ENCODE data around the gene CRADD. TPM values are rescaled to one million over a fixed set of nuclear protein-coding genes. Genes with fewer than 3 reads are reported as not detected.
"Not testable (repeated sequence)": the region's sequence is repeated elsewhere in the genome, so short reads cannot be mapped to it uniquely, and the experiment has no call there.

The CRADD gene
- total and polyA plus RNA-seq, 4 donors: 16.9 to 33.4 (median 20.0) TPM

GRCh38 chr12:93884794-93885460, 207.8 kb downstream of the CRADD start:
- H3K36me3 ChIP-seq (ENCODE audit: control insufficient read depth in 1 of 2, insufficient read depth in 2 of 2, low read length in 1 of 2): no peaks in the 10 kb centered on the region
- DNase-seq (no peak), ATAC-seq (ENCODE audit: low FRiP score) (no peak)
- H3K27me3 ChIP-seq (ENCODE audit: control insufficient read depth in 1 of 2, insufficient read depth in 2 of 2, low read length in 1 of 2): no peaks in the 10 kb centered on the region
- intact Hi-C loops (cut with DNase I): no loop called here
- no peak overlapping the region for H3K27ac ChIP-seq (ENCODE audit: low read depth in 1 of 2, low read length in 2 of 2)
- H3K4me1 ChIP-seq (ENCODE audit: control insufficient read depth in 1 of 2, insufficient read depth in 2 of 2, low read length in 2 of 2): no peaks in the 10 kb centered on the region
- H3K9me3 ChIP-seq (ENCODE audit: control insufficient read depth, low read length): no peaks in the 10 kb centered on the region
- 86 to 92% methylated on average over 5 of the region's 5 CpGs for WGBS, 2 donors
- no peak overlapping the region for H3K4me3 ChIP-seq (ENCODE audit: low read length in 2 of 2)

- H3K36me3 ChIP-seq (ENCODE audit: control insufficient read depth in 1 of 2, insufficient read depth in 2 of 2, low read length in 1 of 2); intact Hi-C loops (cut with DNase I); H3K27ac ChIP-seq (ENCODE audit: low read depth in 1 of 2, low read length in 2 of 2); ATAC-seq (ENCODE audit: low FRiP score); H3K4me3 ChIP-seq (ENCODE audit: low read length in 2 of 2); H3K4me1 ChIP-seq (ENCODE audit: control insufficient read depth in 1 of 2, insufficient read depth in 2 of 2, low read length in 2 of 2); H3K9me3 ChIP-seq (ENCODE audit: control insufficient read depth, low read length); H3K27me3 ChIP-seq (ENCODE audit: control insufficient read depth in 1 of 2, insufficient read depth in 2 of 2, low read length in 1 of 2); DNase-seq: not testable (repeated sequence)
- 98% methylated on average over 7 of the region's 7 CpGs for WGBS, 2 donors
Observed at GRCh38 chr12:93885973-93886532, 208.9 kb downstream of the CRADD start.

DNA sequence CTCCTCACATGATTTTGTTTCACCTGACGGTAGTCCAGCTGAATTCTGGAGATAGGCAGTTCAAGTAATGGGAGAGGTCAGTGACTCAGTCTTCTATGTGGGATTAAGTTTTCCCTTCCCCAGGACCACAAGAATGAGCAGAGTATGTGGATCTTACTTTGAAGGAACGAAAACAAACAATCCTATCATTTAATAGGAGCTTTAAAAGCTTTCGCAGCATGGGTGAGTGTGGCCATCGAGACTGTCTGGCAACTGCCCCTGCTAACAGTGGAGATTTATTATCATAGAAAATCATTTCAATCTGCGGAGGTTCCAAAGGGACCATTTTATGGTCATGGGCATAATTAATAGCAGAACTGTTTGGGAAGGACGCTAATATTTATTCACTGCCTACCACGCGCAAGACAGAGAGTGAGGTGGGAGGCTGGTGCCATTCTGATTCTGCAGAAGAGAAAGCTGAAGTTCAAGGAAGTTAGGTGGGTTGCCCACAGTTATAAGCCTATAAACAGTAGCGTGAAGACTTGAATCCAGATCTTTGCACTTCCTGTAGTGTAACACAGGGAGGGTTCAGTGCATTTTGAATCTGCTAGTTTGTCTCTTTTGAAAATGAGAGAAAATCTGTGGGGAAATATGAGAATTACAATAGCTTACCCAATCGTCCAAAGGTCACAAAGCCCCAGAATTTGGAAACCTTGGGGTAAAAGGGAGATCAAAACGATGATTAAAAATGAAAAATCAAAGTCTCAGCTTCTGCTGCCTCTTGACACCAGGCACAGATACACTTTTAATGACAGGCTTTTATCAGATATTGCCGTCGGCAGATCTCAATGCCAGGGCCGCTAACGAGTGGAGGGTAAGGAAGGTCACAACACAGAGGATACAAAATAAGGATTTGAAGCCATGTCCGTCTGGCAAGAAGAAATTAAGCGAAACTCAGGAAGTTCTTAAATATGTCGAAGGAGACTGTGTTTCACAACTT, 209.6 kb downstream of the CRADD start:
- H3K27me3 ChIP-seq (ENCODE audit: control insufficient read depth in 1 of 2, insufficient read depth in 2 of 2, low read length in 1 of 2): no peaks in the 10 kb centered on the region
- ATAC-seq (ENCODE audit: low FRiP score) (peak; percentile 10), DNase-seq (no peak)
- H3K27ac ChIP-seq (ENCODE audit: low read depth in 1 of 2, low read length in 2 of 2): no peak overlapping the region
- H3K9me3 ChIP-seq (ENCODE audit: control insufficient read depth, low read length): no peaks in the 10 kb centered on the region
- intact Hi-C loops (cut with DNase I): no loop called here
- WGBS, 2 donors: 86 to 91% methylated on average over 18 of the region's 18 CpGs
- H3K4me3 ChIP-seq (ENCODE audit: low read length in 2 of 2): no peak overlapping the region
- H3K4me1 ChIP-seq (ENCODE audit: control insufficient read depth in 1 of 2, insufficient read depth in 2 of 2, low read length in 2 of 2): no peaks in the 10 kb centered on the region
- no peaks in the 10 kb centered on the region for H3K36me3 ChIP-seq (ENCODE audit: control insufficient read depth in 1 of 2, insufficient read depth in 2 of 2, low read length in 1 of 2)

DNA sequence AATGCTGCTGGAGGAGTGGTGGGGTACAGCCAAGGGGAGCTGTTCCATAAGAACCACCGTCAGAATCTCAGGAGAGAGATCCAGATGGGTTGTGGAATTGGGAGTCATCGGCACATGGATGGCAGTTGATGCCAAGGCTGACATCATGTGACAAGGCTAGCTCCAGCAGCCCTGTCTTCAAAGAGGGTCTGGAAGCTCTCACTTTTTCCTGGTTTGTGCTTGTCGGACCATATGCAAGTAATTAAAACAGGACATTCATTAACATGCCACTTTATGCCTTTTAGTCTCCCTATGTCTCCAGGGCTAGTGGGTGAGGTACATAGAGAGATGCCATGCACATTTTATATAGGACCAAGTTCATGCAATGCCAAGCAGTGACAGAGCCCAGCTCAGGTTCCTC, 211.8 kb downstream of the CRADD start:
- intact Hi-C loops (cut with DNase I): no loop called here
- H3K27me3 ChIP-seq (ENCODE audit: control insufficient read depth in 1 of 2, insufficient read depth in 2 of 2, low read length in 1 of 2): no peaks in the 10 kb centered on the region
- no peak for ATAC-seq (ENCODE audit: low FRiP score)
- no peaks in the 10 kb centered on the region for H3K36me3 ChIP-seq (ENCODE audit: control insufficient read depth in 1 of 2, insufficient read depth in 2 of 2, low read length in 1 of 2)
- 81 to 91% methylated on average over 3 of the region's 3 CpGs for WGBS, 2 donors
- no peak for DNase-seq
- H3K4me3 ChIP-seq (ENCODE audit: low read length in 2 of 2): no peak overlapping the region
- H3K4me1 ChIP-seq (ENCODE audit: control insufficient read depth in 1 of 2, insufficient read depth in 2 of 2, low read length in 2 of 2): no peaks in the 10 kb centered on the region
- H3K27ac ChIP-seq (ENCODE audit: low read depth in 1 of 2, low read length in 2 of 2): no peak overlapping the region
- H3K9me3 ChIP-seq (ENCODE audit: control insufficient read depth, low read length): no peaks in the 10 kb centered on the region

GRCh38 chr12:93889516-93890212, 212.5 kb downstream of the CRADD start:
- intact Hi-C loops (cut with DNase I): loop anchor here (5.0 to 10.0 kb wide), 3 partner anchors 62 to 317 kb away; partner anchors contain the start of gene SOCS2 (in 1 of the 2)
- Histone ChIP-seq H3K9me3 (ENCODE audit: control insufficient read depth, low read length) (no peaks in the 10 kb centered on the region), H3K27me3 (ENCODE audit: control insufficient read depth in 1 of 2, insufficient read depth in 2 of 2, low read length in 1 of 2) (no peaks in the 10 kb centered on the region), H3K4me1 (ENCODE audit: control insufficient read depth in 1 of 2, insufficient read depth in 2 of 2, low read length in 2 of 2) (no peaks in the 10 kb centered on the region), H3K27ac (ENCODE audit: low read depth in 1 of 2, low read length in 2 of 2) (no peak overlapping the region), H3K4me3 (ENCODE audit: low read length in 2 of 2) (no peak overlapping the region), H3K36me3 (ENCODE audit: control insufficient read depth in 1 of 2, insufficient read depth in 2 of 2, low read length in 1 of 2) (no peaks in the 10 kb centered on the region)
- DNase-seq (no peak), ATAC-seq (ENCODE audit: low FRiP score) (no peak)
- 92 to 97% methylated on average over 9 of the region's 9 CpGs for WGBS, 2 donors

DNA sequence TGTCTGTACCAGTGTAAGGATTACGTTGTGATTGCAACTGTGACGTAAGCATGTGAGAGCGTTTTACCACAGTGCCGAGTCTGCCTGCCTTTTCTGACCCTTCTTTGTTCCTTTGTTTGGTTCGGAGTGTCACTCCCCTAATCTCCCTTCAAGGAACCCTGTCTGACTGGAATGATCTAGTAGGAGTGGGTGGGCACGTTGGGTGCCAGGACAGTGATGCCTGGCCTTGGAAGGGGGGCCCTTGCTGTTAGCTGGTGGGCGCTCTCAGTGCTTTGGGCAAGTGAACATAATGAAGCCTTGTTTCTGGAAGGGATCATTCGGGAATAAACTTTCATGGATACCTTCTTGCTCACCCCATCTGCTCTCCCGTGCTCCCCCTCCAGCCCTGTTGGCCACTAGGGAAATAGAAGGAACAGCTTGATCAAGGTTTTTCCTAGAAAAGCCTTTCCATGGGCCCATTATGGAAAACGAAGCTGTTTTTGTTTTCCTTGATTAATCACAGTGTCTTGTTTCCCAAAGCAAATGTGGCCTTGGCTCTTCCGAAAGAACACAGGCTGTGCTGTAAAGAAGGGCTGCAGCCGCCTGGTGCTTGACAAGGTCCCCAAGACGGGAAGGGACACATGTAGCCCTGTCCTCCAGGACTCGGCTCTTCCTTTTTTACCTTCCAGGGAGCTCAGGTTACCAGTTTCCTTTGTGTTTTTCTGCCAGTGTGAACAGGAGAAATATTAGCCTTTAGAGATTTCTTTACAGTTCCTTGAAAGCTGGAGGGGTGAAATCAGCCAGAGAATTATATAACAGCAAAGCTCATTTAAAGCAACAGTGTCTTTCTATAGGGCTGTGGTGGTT, 215.5 kb downstream of the CRADD start:
- WGBS, 2 donors: 80 to 83% methylated on average over 14 of the region's 14 CpGs
- Histone ChIP-seq H3K9me3 (ENCODE audit: control insufficient read depth, low read length) (no peaks in the 10 kb centered on the region), H3K36me3 (ENCODE audit: control insufficient read depth in 1 of 2, insufficient read depth in 2 of 2, low read length in 1 of 2) (no peaks in the 10 kb centered on the region), H3K27ac (ENCODE audit: low read depth in 1 of 2, low read length in 2 of 2) (no peak overlapping the region), H3K4me1 (ENCODE audit: control insufficient read depth in 1 of 2, insufficient read depth in 2 of 2, low read length in 2 of 2) (no peaks in the 10 kb centered on the region), H3K27me3 (ENCODE audit: control insufficient read depth in 1 of 2, insufficient read depth in 2 of 2, low read length in 1 of 2) (no peaks in the 10 kb centered on the region), H3K4me3 (ENCODE audit: low read length in 2 of 2) (no peak overlapping the region)
- intact Hi-C loops (cut with DNase I): loop anchor here (5.0 to 10.0 kb wide), 3 partner anchors 65 to 320 kb away; partner anchors contain the start of gene SOCS2 (in 1 of the 2)
- ATAC-seq (ENCODE audit: low FRiP score): no peak
- no peak for DNase-seq

GRCh38 chr12:93894391-93895088, 217.4 kb downstream of the CRADD start:
- ATAC-seq (ENCODE audit: low FRiP score): peak; percentile 90
- Histone ChIP-seq H3K27me3 (ENCODE audit: control insufficient read depth in 1 of 2, insufficient read depth in 2 of 2, low read length in 1 of 2) (no peaks in the 10 kb centered on the region), H3K4me1 (ENCODE audit: control insufficient read depth in 1 of 2, insufficient read depth in 2 of 2, low read length in 2 of 2) (no peaks in the 10 kb centered on the region), H3K36me3 (ENCODE audit: control insufficient read depth in 1 of 2, insufficient read depth in 2 of 2, low read length in 1 of 2) (no peaks in the 10 kb centered on the region), H3K9me3 (ENCODE audit: control insufficient read depth, low read length) (no peaks in the 10 kb centered on the region), H3K4me3 (ENCODE audit: low read length in 2 of 2) (no peak overlapping the region), H3K27ac (ENCODE audit: low read depth in 1 of 2, low read length in 2 of 2) (peak overlapping the region; percentile 38 to 95)
- DNase-seq: peak; percentile 91
- intact Hi-C loops (cut with DNase I): loop anchor here (2.0 to 10.0 kb wide), 5 partner anchors 22 to 322 kb away; partner anchors contain the start of gene SOCS2 (in 1 of the 2)
- 2% methylated on average over 17 of the region's 17 CpGs for WGBS, 2 donors

Measured in aorta (tissue), 5 donors.